ENCODE measurements around the gene NDEL1. TPM values are rescaled to one million over a fixed set of nuclear protein-coding genes. Genes with fewer than 3 reads are reported as not detected.

The NDEL1 gene
- total and polyA plus RNA-seq, 4 donors: 15.3 to 52.3 (median 35.4) TPM

- no peak for TF ChIP-seq ZBTB33 (IDR thresholded peaks at IDR 0.05)
- no peak for TF ChIP-seq YY1 (IDR thresholded peaks at IDR 0.05)
- no peak for TF ChIP-seq SP1 (IDR thresholded peaks at IDR 0.05)
Measured at GRCh38 chr17:8514801-8515200, 79.1 kb downstream of the NDEL1 start (continued).

Small RNA genes within 50 kb of the gene (small RNA-seq; reads per million reads assigned to genes)
- gene RNU7-43P: not detected

Other genes with a start within 250 kb of the NDEL1 start
- gene BORCS6, start 245.7 kb upstream of the NDEL1 start, total RNA-seq: 1 to 10 TPM; 5.1 to 6.8 TPM
- gene BORCS6, start 245.7 kb upstream of the NDEL1 start, polyA plus RNA-seq: 1 to 10 TPM; 4.1 to 6.4 TPM
- gene AURKB, start 225.3 kb upstream of the NDEL1 start, total RNA-seq: 10 to 100 TPM in 1 of 2 donors, under 1 TPM in 1; 0.42 to 25.9 TPM
- 1 to 10 TPM; 1.8 to 4.3 TPM for gene AURKB, start 225.3 kb upstream of the NDEL1 start, polyA plus RNA-seq
- 10 to 100 TPM in 1 of 2 donors, 1 to 10 TPM in 1; 5.9 to 10.0 TPM for gene CTC1, start 187.8 kb upstream of the NDEL1 start, total RNA-seq
- gene CTC1, start 187.8 kb upstream of the NDEL1 start, polyA plus RNA-seq: 1 to 10 TPM; 5.5 to 9.3 TPM
- gene PFAS, start 186.6 kb upstream of the NDEL1 start, total RNA-seq: 10 to 100 TPM; 13.7 to 18.5 TPM
- gene PFAS, start 186.6 kb upstream of the NDEL1 start, polyA plus RNA-seq: 1 to 10 TPM; 6.0 to 7.9 TPM
- gene RANGRF, start 147.2 kb upstream of the NDEL1 start, total RNA-seq: 1 to 10 TPM; 6.9 to 7.6 TPM
- gene RANGRF, start 147.2 kb upstream of the NDEL1 start, polyA plus RNA-seq: 10 to 100 TPM; 10.3 to 19.9 TPM
- gene SLC25A35, start 140.5 kb upstream of the NDEL1 start, total RNA-seq: 1 to 10 TPM in 1 of 2 donors, under 1 TPM in 1; 0.84 to 1.2 TPM
- 1 to 10 TPM; 1.2 to 1.6 TPM for gene SLC25A35, start 140.5 kb upstream of the NDEL1 start, polyA plus RNA-seq
- gene ARHGEF15, start 125.6 kb upstream of the NDEL1 start, total RNA-seq: 1 to 10 TPM; 1.4 to 1.9 TPM
- 1 to 10 TPM; 1.6 to 2.1 TPM for gene ARHGEF15, start 125.6 kb upstream of the NDEL1 start, polyA plus RNA-seq
- gene ODF4, start 96.0 kb upstream of the NDEL1 start, total RNA-seq: not detected
- gene ODF4, start 96.0 kb upstream of the NDEL1 start, polyA plus RNA-seq: not detected
- 1,000 to 10,000 TPM in 1 of 2 donors, 100 to 1,000 TPM in 1; 989 to 1,192 TPM for gene RPL26, start 52.7 kb upstream of the NDEL1 start, total RNA-seq
- gene RPL26, start 52.7 kb upstream of the NDEL1 start, polyA plus RNA-seq: 1,000 to 10,000 TPM in 1 of 2 donors, 100 to 1,000 TPM in 1; 309 to 1,118 TPM
- not detected for gene RNF222, start 38.1 kb upstream of the NDEL1 start, total RNA-seq
- not detected for gene RNF222, start 38.1 kb upstream of the NDEL1 start, polyA plus RNA-seq
- 10 to 100 TPM; 37.8 to 79.1 TPM for gene MYH10, start 194.8 kb downstream of the NDEL1 start, total RNA-seq
- gene MYH10, start 194.8 kb downstream of the NDEL1 start, polyA plus RNA-seq: 10 to 100 TPM in 1 of 2 donors, 1 to 10 TPM in 1; 9.1 to 13.9 TPM